Hepatocyte (in vitro differentiated cells): ENCODE data around the gene IL17B.

Source experiments
- CTCF ChIP-seq: fragments of 200-600 bp; sonication (generic); IDR thresholded peaks from 2 replicates; pipeline ENCODE4 v1.5.1; 2016; ENCODE audit warnings: antibody characterized with exemption, mild to moderate bottlenecking; ENCODE audit not compliant: poor library complexity
- EZH2 ChIP-seq: fragments of 200-600 bp; sonication (generic); IDR thresholded peaks from 2 replicates; pipeline ENCODE4 v1.6.1; 2016; ENCODE audit warnings: antibody characterized with exemption, mild to moderate bottlenecking, borderline replicate concordance

- TF ChIP-seq CTCF (no peak), EZH2 (no peak)
Measured at GRCh38 chr5:149324641-149325040, 54.5 kb downstream of the IL17B start.
